ENCODE results near the gene REELD1.

REELD1 gene

GRCh38 chr4:146191766-146192458, 22.4 kb upstream of the REELD1 start:
- DNase-seq (ENCODE audit: low read depth): no peak
- H3K4me3 ChIP-seq (replicated peaks; ENCODE audit: low read depth, low read length): no peak overlapping the region
- no peak for TF ChIP-seq CTCF (IDR thresholded peaks at IDR 0.05; ENCODE audit: low read length, missing control alignments)

- TF ChIP-seq CTCF (IDR thresholded peaks at IDR 0.05; ENCODE audit: low read length, missing control alignments): no peak
- H3K4me3 ChIP-seq (replicated peaks; ENCODE audit: low read depth, low read length): no peak overlapping the region
- no peak for DNase-seq (ENCODE audit: low read depth)
Measured at GRCh38 chr4:146193628-146194027, 20.7 kb upstream of the REELD1 start.

GRCh38 chr4:146194212-146194611, 20.1 kb upstream of the REELD1 start:
- no peak for DNase-seq (ENCODE audit: low read depth)
- TF ChIP-seq CTCF (IDR thresholded peaks at IDR 0.05; ENCODE audit: low read length, missing control alignments): no peak

GRCh38 chr4:146202665-146203064, 11.7 kb upstream of the REELD1 start:
- no peak for DNase-seq (ENCODE audit: low read depth)
- no peak overlapping the region for H3K4me3 ChIP-seq (replicated peaks; ENCODE audit: low read depth, low read length)
- no peak for TF ChIP-seq CTCF (IDR thresholded peaks at IDR 0.05; ENCODE audit: low read length, missing control alignments)

More at GRCh38 chr4:146194212-146194611, 20.1 kb upstream of the REELD1 start:
- no peak overlapping the region for H3K4me3 ChIP-seq (replicated peaks; ENCODE audit: low read depth, low read length)

- DNase-seq (ENCODE audit: low read depth): no peak
- TF ChIP-seq CTCF (IDR thresholded peaks at IDR 0.05; ENCODE audit: low read length, missing control alignments): no peak
- H3K4me3 ChIP-seq (replicated peaks; ENCODE audit: low read depth, low read length): no peak overlapping the region
Measured at GRCh38 chr4:146207410-146207809, 6.9 kb upstream of the REELD1 start.

- H3K4me3 ChIP-seq (replicated peaks; ENCODE audit: low read depth, low read length): no peak overlapping the region
- no peak for DNase-seq (ENCODE audit: low read depth)
- TF ChIP-seq CTCF (IDR thresholded peaks at IDR 0.05; ENCODE audit: low read length, missing control alignments): no peak
Measured at GRCh38 chr4:146210890-146211289, 3.4 kb upstream of the REELD1 start.

- TF ChIP-seq CTCF (IDR thresholded peaks at IDR 0.05; ENCODE audit: low read length, missing control alignments): no peak
- no peak overlapping the region for H3K4me3 ChIP-seq (replicated peaks; ENCODE audit: low read depth, low read length)
- DNase-seq (ENCODE audit: low read depth): no peak
Measured at GRCh38 chr4:146211440-146211839, 2.9 kb upstream of the REELD1 start.

Data from fibroblast of pulmonary artery (primary cell).